ENCODE data around the gene PDE4C. TPM values are rescaled to one million over a fixed set of nuclear protein-coding genes. Genes with fewer than 3 reads are reported as not detected.
A peak's percentile ranks its signal among the peaks of the same experiment; 100 is the strongest.

The PDE4C gene
- total RNA-seq, 1 donor from 2014 or later = 1.6 TPM

GRCh38 chr19:18259893-18260292 is 33.7 kb upstream of the PDE4C start:
- H3K9me3 Mint-ChIP-seq (ENCODE audit: low read depth) = no peaks in the 10 kb centered on the region
- H3K27me3 Mint-ChIP-seq = peaks cover 7% of the 10 kb centered on the region
- no peaks in the 10 kb centered on the region for H3K4me1 Mint-ChIP-seq (ENCODE audit: low read depth)
- no peak for DNase-seq (ENCODE audit: low spot score, unreplicated experiment)
- TF ChIP-seq, protein P1, sequence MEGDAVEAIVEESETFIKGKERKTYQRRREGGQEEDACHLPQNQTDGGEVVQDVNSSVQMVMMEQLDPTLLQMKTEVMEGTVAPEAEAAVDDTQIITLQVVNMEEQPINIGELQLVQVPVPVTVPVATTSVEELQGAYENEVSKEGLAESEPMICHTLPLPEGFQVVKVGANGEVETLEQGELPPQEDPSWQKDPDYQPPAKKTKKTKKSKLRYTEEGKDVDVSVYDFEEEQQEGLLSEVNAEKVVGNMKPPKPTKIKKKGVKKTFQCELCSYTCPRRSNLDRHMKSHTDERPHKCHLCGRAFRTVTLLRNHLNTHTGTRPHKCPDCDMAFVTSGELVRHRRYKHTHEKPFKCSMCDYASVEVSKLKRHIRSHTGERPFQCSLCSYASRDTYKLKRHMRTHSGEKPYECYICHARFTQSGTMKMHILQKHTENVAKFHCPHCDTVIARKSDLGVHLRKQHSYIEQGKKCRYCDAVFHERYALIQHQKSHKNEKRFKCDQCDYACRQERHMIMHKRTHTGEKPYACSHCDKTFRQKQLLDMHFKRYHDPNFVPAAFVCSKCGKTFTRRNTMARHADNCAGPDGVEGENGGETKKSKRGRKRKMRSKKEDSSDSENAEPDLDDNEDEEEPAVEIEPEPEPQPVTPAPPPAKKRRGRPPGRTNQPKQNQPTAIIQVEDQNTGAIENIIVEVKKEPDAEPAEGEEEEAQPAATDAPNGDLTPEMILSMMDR (IDR thresholded peaks at IDR 0.05; ENCODE audit: unreplicated experiment) = no peak
- H3K36me3 Mint-ChIP-seq (ENCODE audit: insufficient read depth) = no peaks in the 10 kb centered on the region
- no peak overlapping the region for H3K27ac Mint-ChIP-seq
- no peak overlapping the region for H3K4me3 Mint-ChIP-seq (ENCODE audit: low read depth)

- Mint-ChIP-seq H3K27ac (no peak overlapping the region), H3K27me3 (peaks cover 25% of the 10 kb centered on the region), H3K4me3 (ENCODE audit: low read depth) (no peak overlapping the region), H3K4me1 (ENCODE audit: low read depth) (no peaks in the 10 kb centered on the region), H3K36me3 (ENCODE audit: insufficient read depth) (no peaks in the 10 kb centered on the region), H3K9me3 (ENCODE audit: low read depth) (no peaks in the 10 kb centered on the region)
- TF ChIP-seq, protein P1 (IDR thresholded peaks at IDR 0.05; ENCODE audit: unreplicated experiment) = no peak
- DNase-seq (ENCODE audit: low spot score, unreplicated experiment) = no peak
Measured at GRCh38 chr19:18257503-18258470, 31.5 kb upstream of the PDE4C start.

GRCh38 chr19:18254546-18255503 is 28.6 kb upstream of the PDE4C start:
- Mint-ChIP-seq H3K36me3 (ENCODE audit: insufficient read depth) (no peaks in the 10 kb centered on the region), H3K27ac (no peak overlapping the region), H3K4me1 (ENCODE audit: low read depth) (no peaks in the 10 kb centered on the region), H3K27me3 (peaks cover 42% of the 10 kb centered on the region), H3K9me3 (ENCODE audit: low read depth) (no peaks in the 10 kb centered on the region), H3K4me3 (ENCODE audit: low read depth) (no peak overlapping the region)
- TF ChIP-seq, protein P1 (IDR thresholded peaks at IDR 0.05; ENCODE audit: unreplicated experiment) = peak; percentile 44
- no peak for DNase-seq (ENCODE audit: low spot score, unreplicated experiment)

DNA sequence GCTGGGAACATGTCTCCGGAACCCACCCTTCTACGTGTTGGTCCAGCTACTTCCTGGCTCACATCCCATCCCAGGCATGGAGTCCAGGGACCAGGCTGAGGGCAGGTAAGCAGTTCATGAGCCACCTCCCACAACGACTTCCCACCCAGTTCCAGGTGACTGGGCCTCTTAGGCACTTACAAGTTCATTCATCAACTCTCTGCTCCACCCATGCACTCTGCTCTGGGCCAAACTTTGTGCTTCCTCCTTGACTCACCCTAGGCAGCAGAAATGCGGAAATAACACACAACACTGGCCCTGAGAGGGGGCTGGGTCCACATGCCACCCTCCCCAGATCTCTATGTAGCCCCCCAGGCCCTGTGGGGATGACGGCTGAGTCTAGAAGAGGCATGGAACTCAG is 27.5 kb upstream of the PDE4C start:
- no peaks in the 10 kb centered on the region for H3K9me3 Mint-ChIP-seq (ENCODE audit: low read depth)
- TF ChIP-seq, protein P1 (IDR thresholded peaks at IDR 0.05; ENCODE audit: unreplicated experiment) = no peak
- peaks cover 42% of the 10 kb centered on the region for H3K27me3 Mint-ChIP-seq
- no peak overlapping the region for H3K27ac Mint-ChIP-seq
- no peaks in the 10 kb centered on the region for H3K36me3 Mint-ChIP-seq (ENCODE audit: insufficient read depth)
- no peaks in the 10 kb centered on the region for H3K4me1 Mint-ChIP-seq (ENCODE audit: low read depth)
- H3K4me3 Mint-ChIP-seq (ENCODE audit: low read depth) = no peak overlapping the region
- no peak for DNase-seq (ENCODE audit: low spot score, unreplicated experiment)

DNA sequence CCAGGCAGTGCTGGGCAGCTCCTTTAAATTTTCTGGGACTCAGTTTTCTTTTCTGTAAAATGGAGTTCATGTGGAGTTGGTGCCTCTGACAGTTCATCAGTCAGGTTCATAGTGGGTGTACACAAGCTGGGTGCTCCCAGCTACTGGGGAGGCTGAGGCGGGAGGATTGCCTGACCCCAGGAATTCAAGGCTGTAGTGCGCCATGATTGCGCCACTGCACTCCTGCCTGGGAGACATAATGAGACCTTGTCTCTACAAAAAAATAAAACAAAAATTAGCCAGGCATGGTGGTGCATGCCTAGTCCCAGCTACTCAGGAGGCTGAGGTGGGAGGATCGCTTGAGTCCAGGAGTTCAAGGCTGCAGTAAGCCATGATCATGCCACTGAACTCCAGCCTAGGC is 26.9 kb upstream of the PDE4C start:
- DNase-seq (ENCODE audit: low spot score, unreplicated experiment) = no peak
- Mint-ChIP-seq H3K9me3 (ENCODE audit: low read depth) (no peaks in the 10 kb centered on the region), H3K27me3 (peaks cover 42% of the 10 kb centered on the region), H3K4me1 (ENCODE audit: low read depth) (peaks cover 1% of the 10 kb centered on the region), H3K27ac (no peak overlapping the region), H3K36me3 (ENCODE audit: insufficient read depth) (no peaks in the 10 kb centered on the region), H3K4me3 (ENCODE audit: low read depth) (no peak overlapping the region)
- TF ChIP-seq, protein P1 (IDR thresholded peaks at IDR 0.05; ENCODE audit: unreplicated experiment) = no peak
